PC-9 (cell line): ENCODE results near the gene SNX14. TPM values are rescaled to one million over a fixed set of nuclear protein-coding genes. Genes with fewer than 3 reads are reported as not detected.

Experiments
- BruUV-seq: library from RNA; stranded (reverse); fragments of 400-500 nt; replicated peaks from 2 replicates; lab custom pipeline; 2021; lab: Mats Ljungman, UMichigan
- CTCF ChIA-PET: fragments of 300-600 bp; sonication (Branson Sonifier 250); formaldehyde crosslinking; loops from one replicate; lab custom pipeline; 2022; ENCODE audit warnings: antibody characterized with exemption; lab: Charles Lee
- POLR2A ChIA-PET: fragments of 300-600 bp; sonication (Branson Sonifier 250); formaldehyde crosslinking; loops from one replicate; lab custom pipeline; 2022; ENCODE audit warnings: antibody characterized with exemption; ENCODE audit not compliant: unreplicated experiment; lab: Charles Lee
- DNase-seq, 2 experiments: peaks; one replicate each; pipeline versions ENCODE4 v3.0.0 to v3.0.0-alpha.2; 2015 to 2022; ENCODE audit warnings: mixed read lengths in 1 of 2
- H2AFZ ChIP-seq: fragments of 200-600 bp; sonication (generic); 2 replicates; pipeline ENCODE4 v1.8.1; 2017; ENCODE audit warnings: antibody characterized with exemption
- H3F3A ChIP-seq: fragments of 200-600 bp; sonication (generic); 2 replicates; pipeline ENCODE4 v1.8.1; 2017; ENCODE audit warnings: antibody characterized with exemption, mild to moderate bottlenecking, low read depth; ENCODE audit not compliant: insufficient read depth
- H3K27ac ChIP-seq: fragments of 200-600 bp; sonication (generic); 2 replicates; pipeline ENCODE4 v1.6.1; 2016; ENCODE audit warnings: mixed run types
- H3K27me3 ChIP-seq: fragments of 200-600 bp; sonication (generic); 2 replicates; pipeline ENCODE4 v1.6.1; 2016; ENCODE audit warnings: low read depth, mixed run types; ENCODE audit not compliant: insufficient read depth
- H3K36me3 ChIP-seq: fragments of 200-600 bp; sonication (generic); 2 replicates; pipeline ENCODE4 v1.6.1; 2016; ENCODE audit warnings: low read depth, mixed run types
- H3K4me1 ChIP-seq: fragments of 200-600 bp; sonication (generic); replicated peaks from 2 replicates; pipeline ENCODE4 v1.6.1; 2016; ENCODE audit warnings: mixed run types; ENCODE audit not compliant: insufficient read depth
- H3K4me2 ChIP-seq: fragments of 200-600 bp; sonication (generic); 2 replicates; pipeline ENCODE4 v1.6.1; 2017; ENCODE audit warnings: mixed run types
- H3K4me3 ChIP-seq: fragments of 200-600 bp; sonication (generic); 2 replicates; pipeline ENCODE4 v1.6.1; 2016; ENCODE audit warnings: mixed run types
- H3K79me2 ChIP-seq: fragments of 200-600 bp; sonication (generic); 2 replicates; pipeline ENCODE4 v1.6.1; 2017; ENCODE audit warnings: low read depth, mixed run types
- H3K9me2 ChIP-seq: fragments of 200-600 bp; sonication (generic); 2 replicates; pipeline ENCODE4 v1.8.1; 2017; ENCODE audit warnings: mild to moderate bottlenecking; ENCODE audit not compliant: insufficient read depth
- H3K9me3 ChIP-seq: fragments of 200-600 bp; sonication (generic); 2 replicates; pipeline ENCODE4 v1.8.1; 2016; ENCODE audit warnings: low read depth; ENCODE audit not compliant: insufficient read depth
- H4K20me1 ChIP-seq: fragments of 200-600 bp; sonication (generic); 2 replicates; pipeline ENCODE4 v1.8.1; 2017; ENCODE audit not compliant: insufficient read depth
- CTCF ChIP-seq: fragments of 200-600 bp; sonication (generic); conservative IDR thresholded peaks from 2 replicates; pipeline ENCODE4 v1.6.1; 2017; ENCODE audit warnings: mixed run types, antibody characterized with exemption, mild to moderate bottlenecking, moderate library complexity
- EZH2 ChIP-seq: fragments of 200-600 bp; sonication (generic); IDR thresholded peaks from 2 replicates; pipeline ENCODE4 v1.8.0; 2017; ENCODE audit warnings: antibody characterized with exemption, low read depth
- intact Hi-C: fragments of 100-400 bp; cut with micrococcal nuclease; formaldehyde crosslinking; loops from one replicate; pipeline ENCODE4 v1.10.0; 2022; ENCODE audit not compliant: unreplicated experiment
- total RNA-seq: library from RNA; stranded (reverse); gene quantifications from 2 replicates; pipeline ENCODE4 v1.2.3, GENCODE V29; 2021

Gene SNX14
- total RNA-seq, 1 experiment from 2014 or later = 99.1 TPM

GRCh38 chr6:85561750-85562357 lies 31.8 kb downstream of the SNX14 start:
- Histone ChIP-seq H4K20me1 (no peaks in the 10 kb centered on the region), H3K9me3 (no peaks in the 10 kb centered on the region), H3K9me2 (no peaks in the 10 kb centered on the region), H3K4me1 (no peaks in the 10 kb centered on the region), H3F3A (no peaks in the 10 kb centered on the region), H3K4me3 (no peak overlapping the region), H3K4me2 (no peak overlapping the region), H3K36me3 (no peaks in the 10 kb centered on the region), H3K79me2 (no peaks in the 10 kb centered on the region), H3K27me3 (no peaks in the 10 kb centered on the region), H2AFZ (no peak overlapping the region), H3K27ac (no peak overlapping the region)
- no peak for DNase-seq
- POLR2A ChIA-PET = interaction anchor here (0.7 kb wide), 1 partner anchor 176 kb away, joined by 4 read pairs; no protein-coding TSS in a partner anchor
- TF ChIP-seq CTCF (no peak), EZH2 (no peak)
- intact Hi-C loops = no loop called here
- BruUV-seq = no TSS peak
- CTCF ChIA-PET = interaction anchor here (0.5 kb wide), 1 partner anchor 1516 kb away, joined by 4 read pairs; no protein-coding TSS in a partner anchor

- H3K36me3 ChIP-seq = no peaks in the 10 kb centered on the region
- no peaks in the 10 kb centered on the region for H3K9me2 ChIP-seq
- H3K79me2 ChIP-seq = no peaks in the 10 kb centered on the region
- no peak overlapping the region for H3K27ac ChIP-seq
- BruUV-seq = no TSS peak
- H3K27me3 ChIP-seq = no peaks in the 10 kb centered on the region
- no peaks in the 10 kb centered on the region for H3K9me3 ChIP-seq
- H3K4me2 ChIP-seq = no peak overlapping the region
- intact Hi-C loops = no loop called here
- no peaks in the 10 kb centered on the region for H3K4me1 ChIP-seq
- TF ChIP-seq EZH2 (no peak), CTCF (no peak)
- no peak for DNase-seq
- ChIA-PET POLR2A (no interaction called here), CTCF (no interaction called here)
- H4K20me1 ChIP-seq = no peaks in the 10 kb centered on the region
- no peak overlapping the region for H2AFZ ChIP-seq
- no peaks in the 10 kb centered on the region for H3F3A ChIP-seq
- H3K4me3 ChIP-seq = no peak overlapping the region
These were observed 36.5 kb downstream of the SNX14 start for GRCh38 chr6:85556992-85557668.

- Histone ChIP-seq H3K4me2 (no peak overlapping the region), H3K9me3 (no peaks in the 10 kb centered on the region), H3K9me2 (no peaks in the 10 kb centered on the region), H3F3A (no peaks in the 10 kb centered on the region), H3K79me2 (no peaks in the 10 kb centered on the region), H2AFZ (no peak overlapping the region), H4K20me1 (no peaks in the 10 kb centered on the region), H3K27me3 (no peaks in the 10 kb centered on the region), H3K36me3 (no peaks in the 10 kb centered on the region), H3K4me1 (no peaks in the 10 kb centered on the region), H3K27ac (no peak overlapping the region), H3K4me3 (no peak overlapping the region)
- CTCF ChIA-PET = no interaction called here
- no TSS peak for BruUV-seq
- intact Hi-C loops = no loop called here
- no peak for DNase-seq
- POLR2A ChIA-PET = no interaction called here
- TF ChIP-seq CTCF (no peak), EZH2 (no peak)
These were observed 41.0 kb downstream of the SNX14 start for GRCh38 chr6:85552652-85553051.
